Eye (tissue), 1 donor: ENCODE results near the gene ZNF490.
"Not testable (repeated sequence)": the region's sequence is repeated elsewhere in the genome, so short reads cannot be mapped to it uniquely, and the experiment has no call there.

ENCODE experiments used
- DNase-seq: peaks from one replicate; pipeline ENCODE4 v3.0.0-alpha.2; 2015

Gene ZNF490

GRCh38 chr19:12621253-12622024, 10.8 kb upstream of the ZNF490 start:
- DNase-seq, result peak; percentile 33

GRCh38 chr19:12617646-12618045, 7.0 kb upstream of the ZNF490 start:
- no peak for DNase-seq

GRCh38 chr19:12611361-12611699, 717 bp upstream of the ZNF490 start:
- DNase-seq, result peak; percentile 93

GRCh38 chr19:12607631-12608030, 3.0 kb downstream of the ZNF490 start:
- DNase-seq, result no peak

- no peak for DNase-seq
Measured at GRCh38 chr19:12606796-12607195, 3.8 kb downstream of the ZNF490 start.

GRCh38 chr19:12603714-12604113, 6.9 kb downstream of the ZNF490 start:
- no peak for DNase-seq

- DNase-seq, result no peak
Measured at GRCh38 chr19:12597594-12597993, 13.0 kb downstream of the ZNF490 start.

GRCh38 chr19:12596927-12597548, 13.6 kb downstream of the ZNF490 start:
- DNase-seq, result peak; percentile 87

GRCh38 chr19:12596485-12596884, 14.1 kb downstream of the ZNF490 start:
- no peak for DNase-seq

- no peak for DNase-seq
Measured at GRCh38 chr19:12581100-12581499, 29.5 kb downstream of the ZNF490 start.

- DNase-seq, result no peak
Measured at GRCh38 chr19:12580180-12580694, 30.4 kb downstream of the ZNF490 start.

GRCh38 chr19:12578641-12579040, 32.0 kb downstream of the ZNF490 start:
- no peak for DNase-seq

- DNase-seq, result no peak
Measured at GRCh38 chr19:12574036-12574435, 36.6 kb downstream of the ZNF490 start.

- DNase-seq, result no peak
Measured at GRCh38 chr19:12567951-12568350, 42.7 kb downstream of the ZNF490 start.

- not testable (repeated sequence) for DNase-seq
Measured at GRCh38 chr19:12566380-12566779, 44.2 kb downstream of the ZNF490 start.

- peak; percentile 94 for DNase-seq
Measured at GRCh38 chr19:12564016-12564664, 46.5 kb downstream of the ZNF490 start.

- DNase-seq, result no peak
Measured at GRCh38 chr19:12555456-12555930, 55.1 kb downstream of the ZNF490 start.

- DNase-seq, result peak; percentile 99
Measured at GRCh38 chr19:12551060-12551832, 59.4 kb downstream of the ZNF490 start, which contains the start of gene ZNF564. Gene ZNF564 (minus strand): TSS chr19:12551482. CDS start chr19:12551332, 150 bp downstream.

- DNase-seq, result no peak
Measured at GRCh38 chr19:12546903-12547302, 63.7 kb downstream of the ZNF490 start.

- DNase-seq, result no peak
Measured at GRCh38 chr19:12546068-12546467, 64.5 kb downstream of the ZNF490 start.

GRCh38 chr19:12545267-12545666, 65.3 kb downstream of the ZNF490 start:
- DNase-seq, result no peak

- DNase-seq, result no peak
Measured at GRCh38 chr19:12544401-12544876, 66.2 kb downstream of the ZNF490 start.

- DNase-seq, result no peak
Measured at GRCh38 chr19:12543855-12544254, 66.8 kb downstream of the ZNF490 start.
